HG02970 (cell line): ENCODE measurements around the gene TALDO1.

Source experiments
- ATAC-seq: cut with Tn5 transposase; IDR thresholded peaks from one replicate; pipeline ENCODE4 v1.9.1; 2021; ENCODE audit warnings: mild to moderate bottlenecking, moderate library complexity, moderate number of reproducible peaks; ENCODE audit not compliant: unreplicated experiment, low FRiP score

Gene TALDO1

GRCh38 chr11:765802-766091 lies 18.5 kb downstream of the TALDO1 start:
- ATAC-seq = no peak

GRCh38 chr11:766106-766935 lies 19.1 kb downstream of the TALDO1 start:
- no peak for ATAC-seq

GRCh38 chr11:766936-767210 lies 19.6 kb downstream of the TALDO1 start:
- ATAC-seq = no peak

GRCh38 chr11:767238-767637 lies 20.0 kb downstream of the TALDO1 start:
- no peak for ATAC-seq

GRCh38 chr11:769887-770641 lies 22.8 kb downstream of the TALDO1 start:
- no peak for ATAC-seq

- no peak for ATAC-seq
These were observed 23.7 kb downstream of the TALDO1 start for GRCh38 chr11:770642-771616.

GRCh38 chr11:771617-772204 lies 24.4 kb downstream of the TALDO1 start:
- ATAC-seq = no peak

GRCh38 chr11:772429-773390 lies 25.4 kb downstream of the TALDO1 start:
- no peak for ATAC-seq

GRCh38 chr11:773425-773824 lies 26.2 kb downstream of the TALDO1 start:
- no peak for ATAC-seq

- ATAC-seq = no peak
These were observed 26.6 kb downstream of the TALDO1 start for GRCh38 chr11:773830-774229.

- no peak for ATAC-seq
These were observed 27.8 kb downstream of the TALDO1 start for GRCh38 chr11:774873-775592.

GRCh38 chr11:776263-776560 lies 28.9 kb downstream of the TALDO1 start:
- no peak for ATAC-seq

GRCh38 chr11:776561-777287 lies 29.5 kb downstream of the TALDO1 start:
- peak; percentile 29 for ATAC-seq

GRCh38 chr11:777288-778255 lies 30.3 kb downstream of the TALDO1 start, which contains the start of gene GATD1:
Gene GATD1 (minus strand): TSS chr11:777487. CDS start chr11:777462, 25 bp downstream.
- peak; percentile 76 for ATAC-seq

GRCh38 chr11:778976-779954 lies 32.0 kb downstream of the TALDO1 start:
- no peak for ATAC-seq

GRCh38 chr11:779955-780532 lies 32.8 kb downstream of the TALDO1 start:
- no peak for ATAC-seq
